ENCODE measurements around the gene SCN7A.

GRCh38 chr2:166393008-166393407 is 101.0 kb downstream of the SCN7A start:
- TF ChIP-seq POLR2A (IDR thresholded peaks at IDR 0.05; ENCODE audit: low read length) = no peak
- no peak for TF ChIP-seq GATA1 (IDR thresholded peaks at IDR 0.05; ENCODE audit: low read depth, low read length)
